WI38 (cell line): ENCODE measurements around the gene SCUBE3.

ENCODE experiments used
- H3K4me3 ChIP-seq: 2 replicates; pipeline ENCODE4 v1.5.1; 2011; ENCODE audit warnings: low read depth, mild to moderate bottlenecking, control low read depth, low read length
- TF ChIP-seq, protein P1 (sequence below): IDR thresholded peaks from 2 replicates; pipeline ENCODE4 v1.5.1; 2012; ENCODE audit warnings: low read depth, mild to moderate bottlenecking, control low read depth, low read length

Gene SCUBE3

DNA sequence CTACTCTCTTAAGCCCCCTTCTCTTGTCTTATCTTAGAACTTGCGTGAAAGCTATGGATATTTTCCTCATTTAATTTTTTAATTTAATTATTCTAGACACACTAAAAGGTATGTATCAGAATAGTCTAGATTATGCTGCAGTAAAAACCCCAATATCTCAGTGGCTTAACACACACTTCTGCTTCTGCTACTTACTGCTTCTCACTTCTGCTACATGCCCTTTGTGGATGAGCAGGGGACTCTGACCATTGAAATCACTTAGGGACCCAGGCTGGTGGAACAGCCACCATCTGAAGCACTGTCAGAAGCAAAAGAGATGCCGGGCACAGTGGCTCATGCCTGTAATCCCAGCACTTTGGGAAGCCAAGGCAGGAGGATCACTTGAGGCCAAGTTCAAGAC, 27.2 kb upstream of the SCUBE3 start:
- TF ChIP-seq, protein P1, sequence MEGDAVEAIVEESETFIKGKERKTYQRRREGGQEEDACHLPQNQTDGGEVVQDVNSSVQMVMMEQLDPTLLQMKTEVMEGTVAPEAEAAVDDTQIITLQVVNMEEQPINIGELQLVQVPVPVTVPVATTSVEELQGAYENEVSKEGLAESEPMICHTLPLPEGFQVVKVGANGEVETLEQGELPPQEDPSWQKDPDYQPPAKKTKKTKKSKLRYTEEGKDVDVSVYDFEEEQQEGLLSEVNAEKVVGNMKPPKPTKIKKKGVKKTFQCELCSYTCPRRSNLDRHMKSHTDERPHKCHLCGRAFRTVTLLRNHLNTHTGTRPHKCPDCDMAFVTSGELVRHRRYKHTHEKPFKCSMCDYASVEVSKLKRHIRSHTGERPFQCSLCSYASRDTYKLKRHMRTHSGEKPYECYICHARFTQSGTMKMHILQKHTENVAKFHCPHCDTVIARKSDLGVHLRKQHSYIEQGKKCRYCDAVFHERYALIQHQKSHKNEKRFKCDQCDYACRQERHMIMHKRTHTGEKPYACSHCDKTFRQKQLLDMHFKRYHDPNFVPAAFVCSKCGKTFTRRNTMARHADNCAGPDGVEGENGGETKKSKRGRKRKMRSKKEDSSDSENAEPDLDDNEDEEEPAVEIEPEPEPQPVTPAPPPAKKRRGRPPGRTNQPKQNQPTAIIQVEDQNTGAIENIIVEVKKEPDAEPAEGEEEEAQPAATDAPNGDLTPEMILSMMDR = no peak
- no peak overlapping the region for H3K4me3 ChIP-seq

DNA sequence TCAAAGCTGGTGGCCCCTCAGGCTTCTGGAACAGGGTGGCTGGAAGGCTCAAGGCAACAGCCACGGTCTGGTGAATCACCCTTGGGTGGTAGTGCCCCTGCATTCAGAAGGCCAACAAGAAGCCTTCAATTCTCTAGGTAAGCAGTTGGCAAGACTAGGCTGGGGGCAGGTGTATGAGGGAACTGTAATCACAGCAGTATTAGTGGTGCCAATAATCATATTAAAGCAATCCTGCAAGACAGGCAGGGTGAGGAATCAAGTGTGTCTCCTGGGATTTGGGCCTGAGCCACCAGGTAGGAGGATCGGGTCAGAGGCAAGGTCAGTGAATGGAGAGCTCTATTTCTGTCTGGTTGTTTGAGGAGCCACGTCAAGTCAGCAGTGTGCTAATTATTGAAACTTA, 24.9 kb upstream of the SCUBE3 start:
- H3K4me3 ChIP-seq = no peak overlapping the region
- TF ChIP-seq, protein P1 = no peak

GRCh38 chr6:35190306-35190705, 23.4 kb upstream of the SCUBE3 start:
- H3K4me3 ChIP-seq = no peak overlapping the region
- TF ChIP-seq, protein P1 = no peak

DNA sequence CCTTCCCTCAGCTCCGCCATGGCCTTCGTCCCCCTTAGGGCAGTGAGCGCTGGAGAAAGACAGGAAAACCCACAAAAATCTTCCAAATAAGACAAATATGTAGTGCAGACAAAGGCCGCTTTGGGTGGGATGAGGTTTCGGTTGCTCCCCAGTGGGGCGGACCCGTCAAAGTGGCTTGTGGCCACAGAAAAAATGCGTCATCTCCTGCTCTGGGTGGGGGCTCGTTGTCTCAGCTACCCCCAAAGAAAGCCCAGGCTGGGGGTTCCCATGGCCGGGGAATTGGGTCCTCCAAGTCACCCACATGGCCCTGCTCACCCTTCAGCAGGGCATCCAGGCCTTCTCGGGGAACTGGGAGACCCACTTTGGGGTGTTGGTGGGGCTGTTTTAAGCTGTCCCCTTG, 21.9 kb upstream of the SCUBE3 start:
- TF ChIP-seq, protein P1 = no peak
- no peak overlapping the region for H3K4me3 ChIP-seq

DNA sequence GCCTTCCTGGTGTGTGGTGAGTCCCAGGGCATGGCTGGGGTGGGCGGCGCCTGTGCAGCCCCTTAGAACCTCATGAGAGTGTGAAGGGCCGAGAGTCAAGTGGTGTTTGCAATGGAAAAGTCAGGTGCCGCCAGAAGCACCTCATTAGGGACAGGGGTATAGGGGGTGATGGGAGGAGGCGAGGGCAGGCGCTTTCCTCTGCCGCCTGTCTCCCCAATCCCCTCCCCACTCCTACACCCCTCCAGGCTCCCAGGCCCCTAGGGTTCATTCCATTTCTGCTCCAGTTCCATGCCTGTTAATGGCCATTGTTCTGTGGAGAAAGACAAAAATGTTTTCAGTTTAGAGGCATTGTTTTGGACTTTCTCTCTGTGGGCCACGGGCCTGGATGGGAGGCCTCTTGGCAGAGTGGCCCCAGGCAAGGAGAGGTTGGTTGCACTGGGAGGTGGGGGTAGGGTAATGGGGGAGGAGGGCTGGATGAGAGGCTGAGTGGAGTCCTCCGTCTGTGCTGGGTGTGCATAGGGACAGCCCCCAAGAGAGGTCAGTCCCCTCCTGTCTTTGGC, 21.4 kb upstream of the SCUBE3 start:
- TF ChIP-seq, protein P1 = no peak
- H3K4me3 ChIP-seq = no peak overlapping the region

DNA sequence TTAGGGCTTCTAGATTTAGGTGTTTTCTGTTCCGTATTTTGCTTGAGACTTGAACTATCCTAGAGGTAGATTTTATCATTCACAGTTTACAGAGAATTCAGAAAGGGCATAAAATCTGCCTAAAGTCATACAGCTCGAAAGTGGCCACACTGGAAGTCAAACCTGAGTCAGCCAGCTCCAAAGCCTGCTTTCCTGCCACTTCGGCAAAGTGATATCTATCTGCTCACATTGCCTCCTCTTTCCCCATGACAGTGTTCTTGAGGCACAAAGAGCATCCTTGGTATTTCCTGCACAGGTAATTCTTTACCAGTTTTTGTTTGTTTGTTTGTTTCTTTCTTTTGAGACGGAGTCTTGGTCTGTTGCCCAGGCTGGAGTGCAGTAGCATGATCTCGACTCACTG, 19.4 kb upstream of the SCUBE3 start:
- no peak overlapping the region for H3K4me3 ChIP-seq
- TF ChIP-seq, protein P1 = no peak

GRCh38 chr6:35195120-35195780, 18.5 kb upstream of the SCUBE3 start:
- H3K4me3 ChIP-seq = no peak overlapping the region
- TF ChIP-seq, protein P1 = no peak
